GM18526 (cell line): ENCODE data around the gene LMO4.
A peak's percentile ranks its signal among the peaks of the same experiment; 100 is the strongest.

Experiments used
- POLR2A ChIP-seq: IDR thresholded peaks from 3 replicates; pipeline ENCODE4 v1.6.1; 2011; ENCODE audit not compliant: insufficient read length; ENCODE audit errors: extremely low read depth

The LMO4 gene

GRCh38 chr1:87335175-87335884, 6.7 kb downstream of the LMO4 start:
- peak; percentile 39 for TF ChIP-seq POLR2A

DNA sequence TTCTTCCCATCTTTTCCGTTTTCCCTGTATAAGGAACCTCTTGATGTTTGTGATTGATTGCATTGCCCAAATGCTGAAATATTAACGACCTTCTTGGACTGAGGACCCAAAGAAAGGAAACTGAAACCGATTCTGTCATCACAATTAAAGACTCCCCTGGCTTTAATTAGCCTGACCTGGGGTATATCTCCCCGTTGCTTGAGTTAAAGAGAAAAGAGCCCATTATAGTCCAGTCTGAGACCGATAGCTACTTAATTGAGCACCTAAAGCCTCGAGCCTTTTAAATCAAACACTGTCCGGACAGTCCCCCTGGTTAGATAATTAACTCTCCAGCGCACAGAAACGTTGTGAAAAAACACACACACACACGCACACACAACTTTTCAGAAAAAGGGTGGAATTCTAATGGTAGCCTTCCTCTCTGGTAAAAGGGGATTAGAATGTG, 8.0 kb downstream of the LMO4 start:
- no peak for TF ChIP-seq POLR2A

GRCh38 chr1:87337606-87338005, 8.9 kb downstream of the LMO4 start:
- TF ChIP-seq POLR2A: no peak

DNA sequence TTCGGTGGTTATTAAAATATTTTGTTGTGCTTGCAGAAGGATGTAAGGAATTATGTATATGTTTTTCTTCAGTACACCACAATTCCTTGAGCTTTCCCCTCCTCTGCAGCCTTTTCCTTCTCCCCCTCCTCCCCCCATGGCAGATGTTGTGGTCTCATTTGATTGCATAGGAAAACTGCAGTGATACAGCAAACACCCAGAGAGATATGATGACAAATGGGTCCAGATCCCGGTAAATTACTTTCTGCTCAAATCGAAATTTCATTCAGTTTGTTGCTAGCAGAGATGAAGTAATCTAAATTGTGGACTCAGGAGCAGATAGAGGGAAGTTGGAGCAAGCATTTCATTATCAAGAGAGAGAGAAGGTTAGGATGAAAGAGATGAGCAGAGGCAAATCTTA, 9.9 kb downstream of the LMO4 start:
- no peak for TF ChIP-seq POLR2A

- no peak for TF ChIP-seq POLR2A
These were observed 15.6 kb downstream of the LMO4 start for GRCh38 chr1:87344231-87344630.

GRCh38 chr1:87346130-87346814, 17.6 kb downstream of the LMO4 start:
- no peak for TF ChIP-seq POLR2A

- no peak for TF ChIP-seq POLR2A
These were observed 19.8 kb downstream of the LMO4 start for GRCh38 chr1:87348341-87349019.

GRCh38 chr1:87349036-87349435, 20.4 kb downstream of the LMO4 start:
- no peak for TF ChIP-seq POLR2A

GRCh38 chr1:87355894-87356293, 27.2 kb downstream of the LMO4 start:
- TF ChIP-seq POLR2A: no peak

DNA sequence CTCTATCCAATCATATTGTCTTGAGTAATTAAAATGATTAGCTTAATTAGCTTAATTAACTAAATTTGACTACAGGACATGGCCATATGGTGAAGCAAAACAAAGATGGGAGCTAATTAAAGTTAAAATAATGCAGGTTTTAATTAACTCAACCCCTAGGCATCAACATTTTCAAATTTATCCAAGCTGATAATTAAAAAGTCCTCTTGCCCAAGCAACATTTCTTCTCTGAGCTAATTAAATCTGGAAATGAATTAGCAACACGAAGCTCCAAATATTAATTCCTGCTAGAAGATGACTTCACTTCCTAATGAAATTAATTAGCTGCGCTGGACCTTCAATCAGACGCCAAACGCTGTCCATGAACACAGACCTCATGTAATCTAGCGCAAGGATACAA, 27.9 kb downstream of the LMO4 start:
- no peak for TF ChIP-seq POLR2A

GRCh38 chr1:87358219-87358618, 29.5 kb downstream of the LMO4 start:
- no peak for TF ChIP-seq POLR2A

DNA sequence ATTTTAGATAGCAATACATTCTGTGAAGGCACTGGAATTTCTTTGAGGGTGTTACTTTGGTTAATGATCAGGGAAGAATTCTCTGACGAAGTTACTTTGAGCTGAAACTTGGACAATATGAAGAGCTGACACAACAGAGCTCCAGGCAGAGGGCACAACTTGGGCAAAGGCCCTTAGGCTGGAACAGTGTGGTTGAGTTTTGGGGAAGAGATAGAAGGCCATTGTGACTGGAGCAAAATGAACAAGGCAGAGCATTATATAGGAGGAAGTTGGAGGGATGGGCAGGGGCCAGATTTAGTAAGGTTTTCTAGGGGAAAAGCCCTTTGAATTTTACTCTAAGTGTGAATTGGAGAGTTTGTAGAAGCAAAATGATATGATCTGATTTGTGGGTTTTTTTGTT, 30.9 kb downstream of the LMO4 start:
- no peak for TF ChIP-seq POLR2A

DNA sequence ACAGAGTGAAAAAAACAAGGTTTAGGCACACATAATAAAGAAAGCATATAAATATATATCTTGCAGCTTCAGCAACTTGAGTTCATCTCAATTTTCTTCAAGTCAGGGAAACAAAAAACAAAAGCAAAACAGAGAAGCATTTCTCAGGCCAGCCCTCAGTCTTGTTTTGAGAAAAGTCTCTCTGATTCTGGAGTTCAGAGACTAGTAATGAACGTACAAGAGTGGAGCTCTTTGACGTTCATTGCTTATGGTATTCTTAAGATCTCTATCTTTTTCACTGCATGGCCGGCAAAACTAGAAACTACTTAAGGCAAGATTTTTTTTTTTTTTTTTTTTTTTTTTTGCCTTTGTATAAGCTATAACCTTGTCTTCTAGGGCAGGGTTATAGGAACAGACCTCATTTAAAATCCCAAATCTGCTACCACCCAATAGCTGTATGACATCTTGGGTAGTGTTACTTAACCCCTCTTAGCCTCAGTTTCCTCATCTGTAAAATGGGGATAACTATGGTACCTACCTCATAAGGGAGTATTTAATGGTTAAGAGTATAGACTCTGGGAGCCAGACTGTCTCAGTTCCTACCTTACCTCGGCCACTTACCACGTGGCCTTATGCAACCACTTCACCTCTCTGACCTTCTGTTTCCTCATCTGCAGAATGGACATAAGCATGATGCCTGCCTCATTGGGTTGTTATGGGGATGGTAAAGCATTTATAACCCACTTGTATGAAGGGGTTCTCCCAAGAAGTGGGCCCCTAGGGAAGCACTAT, 33.6 kb downstream of the LMO4 start:
- no peak for TF ChIP-seq POLR2A

DNA sequence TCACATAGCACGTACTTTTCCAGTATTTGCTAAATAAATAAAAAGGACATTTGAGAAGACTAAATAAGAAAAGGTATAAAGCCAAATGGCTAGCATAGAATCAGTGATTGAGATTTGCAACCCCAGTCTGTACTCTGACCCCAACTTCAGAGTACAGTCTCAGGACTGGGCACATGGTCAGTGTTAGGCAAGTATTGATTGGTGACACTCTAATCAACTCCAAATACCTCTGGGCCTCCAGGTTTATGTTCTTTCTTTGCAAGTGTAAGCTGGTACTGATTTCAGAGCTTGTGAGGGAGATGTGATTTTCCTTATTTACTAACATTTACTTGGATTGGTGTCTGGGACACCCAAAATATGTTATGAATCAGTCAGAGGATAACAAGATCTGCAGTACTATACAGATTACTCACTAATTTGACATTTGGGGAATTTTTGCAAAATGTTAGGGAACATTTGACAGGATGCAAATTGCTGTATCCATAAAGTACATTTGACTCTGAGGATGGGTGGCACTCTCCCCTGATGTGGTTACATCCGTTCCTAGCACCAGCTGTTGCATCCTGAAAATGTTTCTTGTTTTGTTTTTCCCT, 34.2 kb downstream of the LMO4 start:
- no peak for TF ChIP-seq POLR2A

GRCh38 chr1:87367549-87367948, 38.9 kb downstream of the LMO4 start:
- no peak for TF ChIP-seq POLR2A
